Activated gamma-delta T cell (primary cell): ENCODE data around the gene MCTP2.

Experiments used
- DNase-seq: peaks from one replicate; lab custom pipeline; 2025; lab: John Stamatoyannopoulos, UW

MCTP2 gene

GRCh38 chr15:94298364-94298763, 67.0 kb downstream of the MCTP2 start:
- no peak for DNase-seq

GRCh38 chr15:94300612-94301011, 69.3 kb downstream of the MCTP2 start:
- no peak for DNase-seq

- no peak for DNase-seq
These were observed 73.8 kb downstream of the MCTP2 start for GRCh38 chr15:94305133-94305532.

GRCh38 chr15:94306700-94307650, 75.6 kb downstream of the MCTP2 start:
- no peak for DNase-seq

- DNase-seq: no peak
These were observed 81.6 kb downstream of the MCTP2 start for GRCh38 chr15:94312946-94313345.

GRCh38 chr15:94314639-94315038, 83.3 kb downstream of the MCTP2 start:
- no peak for DNase-seq

GRCh38 chr15:94317211-94317610, 85.8 kb downstream of the MCTP2 start:
- no peak for DNase-seq

- no peak for DNase-seq
These were observed 90.8 kb downstream of the MCTP2 start for GRCh38 chr15:94322141-94322540.

- DNase-seq: no peak
These were observed 91.7 kb downstream of the MCTP2 start for GRCh38 chr15:94323076-94323475.

GRCh38 chr15:94324117-94324826, 92.9 kb downstream of the MCTP2 start:
- no peak for DNase-seq

GRCh38 chr15:94324835-94325767, 93.7 kb downstream of the MCTP2 start:
- DNase-seq: peak; percentile 32

GRCh38 chr15:94327356-94327936, 96.1 kb downstream of the MCTP2 start:
- no peak for DNase-seq

GRCh38 chr15:94331731-94332130, 100.4 kb downstream of the MCTP2 start:
- DNase-seq: no peak

GRCh38 chr15:94335616-94336015, 104.3 kb downstream of the MCTP2 start:
- no peak for DNase-seq

GRCh38 chr15:94336817-94337467, 105.6 kb downstream of the MCTP2 start:
- DNase-seq: no peak

- no peak for DNase-seq
These were observed 107.0 kb downstream of the MCTP2 start for GRCh38 chr15:94338243-94338846.

GRCh38 chr15:94346282-94346681, 114.9 kb downstream of the MCTP2 start:
- DNase-seq: no peak

- no peak for DNase-seq
These were observed 116.7 kb downstream of the MCTP2 start for GRCh38 chr15:94348084-94348483.

GRCh38 chr15:94351031-94351535, 119.7 kb downstream of the MCTP2 start:
- DNase-seq: no peak
